ENCODE data around the gene EIF4A2.
"Not testable (repeated sequence)": the region's sequence is repeated elsewhere in the genome, so short reads cannot be mapped to it uniquely, and the experiment has no call there.

The EIF4A2 gene

DNA sequence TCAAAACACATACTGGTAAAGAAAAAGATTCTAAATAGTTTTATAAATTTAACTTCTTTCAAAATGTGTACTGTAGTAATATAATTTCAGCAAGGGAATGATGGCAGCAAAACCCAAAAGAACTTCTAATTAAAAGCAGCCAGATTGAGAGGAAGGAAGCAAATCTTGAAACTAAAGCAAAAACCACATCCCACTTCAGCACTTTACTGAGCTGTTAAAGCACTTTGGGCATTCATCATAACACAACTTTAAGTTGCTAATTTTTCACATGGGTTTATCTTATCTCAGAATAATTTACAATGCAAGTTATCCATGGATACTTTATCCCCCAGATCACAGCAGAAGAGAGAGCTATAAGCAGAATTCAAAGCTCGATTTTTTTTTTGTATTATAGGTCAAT lies 16.9 kb downstream of the EIF4A2 start:
- Histone ChIP-seq H3K27ac (ENCODE audit: low read length) (peak overlapping the region; percentile 1; the same call in 1 of the 2 replicates), H3K4me2 (ENCODE audit: low read depth, low read length) (no peak overlapping the region), H3K36me3 (replicated peaks; ENCODE audit: insufficient read depth, low read length) (peaks cover 27% of the 10 kb centered on the region)

DNA sequence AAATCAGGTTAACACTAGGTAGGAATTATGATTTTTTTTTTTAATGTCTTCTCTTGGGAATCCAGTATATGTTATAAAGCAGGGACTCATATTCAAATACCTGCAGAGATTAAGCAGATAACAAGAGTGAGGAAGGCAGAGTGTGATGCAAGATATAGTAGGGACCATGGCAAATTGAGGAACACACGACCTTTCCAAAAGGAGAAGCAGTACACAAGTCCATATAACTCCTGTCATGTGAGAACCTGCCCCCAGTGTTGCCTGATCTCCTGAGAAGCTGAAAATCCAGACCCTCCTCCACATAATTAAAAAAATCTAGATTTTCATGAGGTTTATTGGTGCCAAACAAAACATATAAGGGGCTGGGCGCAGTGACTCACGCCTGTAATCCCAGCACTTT lies 19.3 kb downstream of the EIF4A2 start:
- H3K9me3 ChIP-seq (replicated peaks; ENCODE audit: insufficient read depth, low read length) = no peaks in the 10 kb centered on the region
- H3K27ac ChIP-seq (ENCODE audit: low read length) = no peak overlapping the region
- DNase-seq = no peak
- no peak overlapping the region for H3K4me3 ChIP-seq (ENCODE audit: low read length)
- no peaks in the 10 kb centered on the region for H3K27me3 ChIP-seq (replicated peaks; ENCODE audit: insufficient read depth, low read length)
- H3K79me2 ChIP-seq (ENCODE audit: low read length) = peaks cover 67% of the 10 kb centered on the region
- H3K9me2 ChIP-seq (replicated peaks; ENCODE audit: insufficient read depth, low read length) = no peaks in the 10 kb centered on the region
- no peak overlapping the region for H3K4me2 ChIP-seq (ENCODE audit: low read depth, low read length)
- peaks cover 27% of the 10 kb centered on the region for H3K4me1 ChIP-seq (ENCODE audit: low read length)
- no peak overlapping the region for H2AFZ ChIP-seq (ENCODE audit: low read length)
- no peaks in the 10 kb centered on the region for H4K20me1 ChIP-seq (ENCODE audit: insufficient read depth, low read length)
- TF ChIP-seq, protein P1, sequence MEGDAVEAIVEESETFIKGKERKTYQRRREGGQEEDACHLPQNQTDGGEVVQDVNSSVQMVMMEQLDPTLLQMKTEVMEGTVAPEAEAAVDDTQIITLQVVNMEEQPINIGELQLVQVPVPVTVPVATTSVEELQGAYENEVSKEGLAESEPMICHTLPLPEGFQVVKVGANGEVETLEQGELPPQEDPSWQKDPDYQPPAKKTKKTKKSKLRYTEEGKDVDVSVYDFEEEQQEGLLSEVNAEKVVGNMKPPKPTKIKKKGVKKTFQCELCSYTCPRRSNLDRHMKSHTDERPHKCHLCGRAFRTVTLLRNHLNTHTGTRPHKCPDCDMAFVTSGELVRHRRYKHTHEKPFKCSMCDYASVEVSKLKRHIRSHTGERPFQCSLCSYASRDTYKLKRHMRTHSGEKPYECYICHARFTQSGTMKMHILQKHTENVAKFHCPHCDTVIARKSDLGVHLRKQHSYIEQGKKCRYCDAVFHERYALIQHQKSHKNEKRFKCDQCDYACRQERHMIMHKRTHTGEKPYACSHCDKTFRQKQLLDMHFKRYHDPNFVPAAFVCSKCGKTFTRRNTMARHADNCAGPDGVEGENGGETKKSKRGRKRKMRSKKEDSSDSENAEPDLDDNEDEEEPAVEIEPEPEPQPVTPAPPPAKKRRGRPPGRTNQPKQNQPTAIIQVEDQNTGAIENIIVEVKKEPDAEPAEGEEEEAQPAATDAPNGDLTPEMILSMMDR (IDR thresholded peaks at IDR 0.05; ENCODE audit: low read length) = no peak
- TF ChIP-seq EZH2 (optimal IDR thresholded peaks at IDR 0.05; ENCODE audit: low read depth, low read length) (no peak), EZH2phosphoT487 (IDR thresholded peaks at IDR 0.05; ENCODE audit: low read length) (no peak)
- peaks cover 21% of the 10 kb centered on the region for H3K36me3 ChIP-seq (replicated peaks; ENCODE audit: insufficient read depth, low read length)
- 0 out of 2 replicates have a peak, but pooled peaks cover 7% of the 10 kb centered on the region for H3F3A ChIP-seq (ENCODE audit: insufficient read depth, low read length)
- H3K9ac ChIP-seq (ENCODE audit: low read length) = no peak overlapping the region

More for the DNA sequence above, 16.9 kb downstream of the EIF4A2 start:
- Histone ChIP-seq H3K4me3 (ENCODE audit: low read length) (no peak overlapping the region), H3K4me1 (ENCODE audit: low read length) (peaks cover 19% of the 10 kb centered on the region), H3K27me3 (replicated peaks; ENCODE audit: insufficient read depth, low read length) (no peaks in the 10 kb centered on the region), H3F3A (ENCODE audit: insufficient read depth, low read length) (no peaks in the 10 kb centered on the region), H4K20me1 (ENCODE audit: insufficient read depth, low read length) (no peaks in the 10 kb centered on the region), H3K9me2 (replicated peaks; ENCODE audit: insufficient read depth, low read length) (no peaks in the 10 kb centered on the region), H3K9me3 (replicated peaks; ENCODE audit: insufficient read depth, low read length) (no peaks in the 10 kb centered on the region), H3K79me2 (ENCODE audit: low read length) (peaks cover 70% of the 10 kb centered on the region), H3K9ac (ENCODE audit: low read length) (no peak overlapping the region), H2AFZ (ENCODE audit: low read length) (no peak overlapping the region)
- DNase-seq = no peak
- TF ChIP-seq, protein P1 (IDR thresholded peaks at IDR 0.05; ENCODE audit: low read length) = no peak
- TF ChIP-seq EZH2phosphoT487 (IDR thresholded peaks at IDR 0.05; ENCODE audit: low read length) (no peak), EZH2 (optimal IDR thresholded peaks at IDR 0.05; ENCODE audit: low read depth, low read length) (no peak)

DNA sequence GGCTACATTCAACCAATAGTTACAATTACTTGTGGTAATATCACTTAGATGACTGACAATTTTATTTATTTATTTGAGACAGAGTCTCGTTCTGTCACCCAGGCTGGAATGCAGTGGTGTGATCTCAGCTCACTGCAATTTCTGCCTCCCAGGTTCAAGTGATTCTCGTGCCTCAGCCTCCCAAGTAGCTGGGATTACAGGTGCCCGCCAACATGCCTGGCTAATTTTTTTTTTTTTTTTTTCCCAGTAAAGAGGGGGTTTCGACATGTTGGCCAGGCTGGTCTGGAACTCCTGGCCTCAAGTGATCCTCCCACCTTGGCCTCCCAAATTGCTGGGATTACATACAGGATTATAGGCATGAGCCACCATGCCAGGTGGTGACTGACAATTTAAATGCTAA lies 20.1 kb downstream of the EIF4A2 start:
- H3K36me3 ChIP-seq (replicated peaks; ENCODE audit: insufficient read depth, low read length) = peaks cover 20% of the 10 kb centered on the region
- H3K4me3 ChIP-seq (ENCODE audit: low read length); H3K4me2 ChIP-seq (ENCODE audit: low read depth, low read length); H3F3A ChIP-seq (ENCODE audit: insufficient read depth, low read length); H2AFZ ChIP-seq (ENCODE audit: low read length); H3K9me3 ChIP-seq (replicated peaks; ENCODE audit: insufficient read depth, low read length); H3K27ac ChIP-seq (ENCODE audit: low read length); H3K9ac ChIP-seq (ENCODE audit: low read length); H4K20me1 ChIP-seq (ENCODE audit: insufficient read depth, low read length); H3K27me3 ChIP-seq (replicated peaks; ENCODE audit: insufficient read depth, low read length); DNase-seq; H3K9me2 ChIP-seq (replicated peaks; ENCODE audit: insufficient read depth, low read length): not testable (repeated sequence)
- peaks cover 60% of the 10 kb centered on the region for H3K79me2 ChIP-seq (ENCODE audit: low read length)
- H3K4me1 ChIP-seq (ENCODE audit: low read length) = peaks cover 27% of the 10 kb centered on the region
